ENCODE data around the gene GRIP1. TPM values are rescaled to one million over a fixed set of nuclear protein-coding genes. Genes with fewer than 3 reads are reported as not detected.

Gene GRIP1
- total RNA-seq, 1 experiment from 2014 or later: 22.5 TPM

- TF ChIP-seq ATF6 (CRISPR knock-in tag; IDR thresholded peaks at IDR 0.05) (no peak), IRF2 (CRISPR knock-in tag; IDR thresholded peaks at IDR 0.05; ENCODE audit: borderline replicate concordance, low read depth) (no peak), SMAD3 (CRISPR knock-in tag; IDR thresholded peaks at IDR 0.05; ENCODE audit: borderline replicate concordance) (no peak), PREB (CRISPR knock-in tag; IDR thresholded peaks at IDR 0.05; ENCODE audit: borderline replicate concordance) (no peak), GTF2I (CRISPR knock-in tag; conservative IDR thresholded peaks at IDR 0.05) (no peak)
Measured at GRCh38 chr12:66393890-66394289, 285.0 kb downstream of the GRIP1 start (continued).

- no peak for TF ChIP-seq ZBTB21 (CRISPR knock-in tag; IDR thresholded peaks at IDR 0.05; ENCODE audit: borderline replicate concordance)
- TF ChIP-seq ZNF232 (CRISPR knock-in tag; IDR thresholded peaks at IDR 0.05): no peak
- no peak overlapping the region for H3K27ac Mint-ChIP-seq
- peaks cover 4% of the 10 kb centered on the region for H3K9me3 Mint-ChIP-seq
- H3K4me3 Mint-ChIP-seq: no peak overlapping the region
- ATAC-seq (no peak), DNase-seq (ENCODE audit: low spot score) (no peak)
- peaks cover 4% of the 10 kb centered on the region; the same call in 1 of the 2 replicates for H3K4me1 Mint-ChIP-seq
- CTCF ChIA-PET: no interaction called here
- no peaks in the 10 kb centered on the region for H3K27me3 Mint-ChIP-seq (ENCODE audit: low read depth)
- H3K36me3 Mint-ChIP-seq: no peaks in the 10 kb centered on the region
- POLR2A ChIA-PET: no interaction called here
Measured at GRCh38 chr12:66392266-66392915, 286.5 kb downstream of the GRIP1 start.

GRCh38 chr12:66388517-66388916 is 290.4 kb downstream of the GRIP1 start:
- CTCF ChIA-PET: no interaction called here
- no peak overlapping the region for H3K27ac Mint-ChIP-seq
- ATAC-seq (no peak), DNase-seq (ENCODE audit: low spot score) (no peak)
- POLR2A ChIA-PET: no interaction called here
- peaks cover 6% of the 10 kb centered on the region; the same call in 1 of the 2 replicates for H3K36me3 Mint-ChIP-seq
- peaks cover 13% of the 10 kb centered on the region for H3K9me3 Mint-ChIP-seq
- H3K27me3 Mint-ChIP-seq (ENCODE audit: low read depth): no peaks in the 10 kb centered on the region
- H3K4me3 Mint-ChIP-seq: no peak overlapping the region
- no peaks in the 10 kb centered on the region for H3K4me1 Mint-ChIP-seq
- TF ChIP-seq CREM (CRISPR knock-in tag; IDR thresholded peaks at IDR 0.05) (no peak), ERG (CRISPR knock-in tag; IDR thresholded peaks at IDR 0.05) (no peak), ZNF425 (CRISPR knock-in tag; conservative IDR thresholded peaks at IDR 0.05) (no peak), ZNF317 (CRISPR knock-in tag; IDR thresholded peaks at IDR 0.05; ENCODE audit: borderline replicate concordance, low read depth) (no peak), AFF4 (CRISPR knock-in tag; IDR thresholded peaks at IDR 0.05; ENCODE audit: borderline replicate concordance) (no peak), PREB (CRISPR knock-in tag; IDR thresholded peaks at IDR 0.05; ENCODE audit: borderline replicate concordance) (no peak), ZNF232 (CRISPR knock-in tag; IDR thresholded peaks at IDR 0.05) (no peak), ARID4B (CRISPR knock-in tag; IDR thresholded peaks at IDR 0.05; ENCODE audit: borderline replicate concordance) (no peak), RORB (CRISPR knock-in tag; IDR thresholded peaks at IDR 0.05) (no peak), NR3C1 (CRISPR knock-in tag; conservative IDR thresholded peaks at IDR 0.05; ENCODE audit: low read depth) (no peak)

Measured in WTC11 (cell line).